Endothelial cell of umbilical vein (primary cell): ENCODE data around the gene STIM1. TPM values are rescaled to one million over a fixed set of nuclear protein-coding genes. Genes with fewer than 3 reads are reported as not detected.

ENCODE experiments used
- BruUV-seq: library from RNA; stranded (reverse); fragments of 400-500 nt; replicated peaks from 2 replicates; lab custom pipeline; 2021; lab: Mats Ljungman, UMichigan
- CTCF ChIA-PET: fragments of 300-600, 350-600 bp; sonication (Branson Sonifier 250); formaldehyde crosslinking; loops from one replicate; lab custom pipeline; 2021; ENCODE audit warnings: antibody characterized with exemption, inconsistent platforms; lab: Charles Lee
- POLR2A ChIA-PET: fragments of 300-600, 350-600 bp; sonication (Branson Sonifier 250); formaldehyde crosslinking; loops from one replicate; lab custom pipeline; 2021; ENCODE audit warnings: antibody characterized with exemption, inconsistent platforms; lab: Charles Lee
- DNase-seq: peaks from one replicate; pipeline ENCODE4 v3.0.0-alpha.2; 2011; ENCODE audit warnings: low read depth, low spot score
- FAIRE-seq: peaks from 2 replicates; lab custom pipeline; 2011; peaks lifted over from hg19 to GRCh38; lab: Jason Lieb, UNC
- H2AFZ ChIP-seq: 2 replicates; pipeline ENCODE4 v1.6.0; 2012; ENCODE audit warnings: low read depth, low read length, control low read depth, inconsistent platforms
- H3K27ac ChIP-seq: 2 replicates; pipeline ENCODE4 v1.5.1; 2011; ENCODE audit warnings: low read depth, mild to moderate bottlenecking, control low read depth, low read length, moderate library complexity; ENCODE audit not compliant: insufficient read depth
- H3K27me3 ChIP-seq, 2 experiments: 2 replicates each; pipeline versions ENCODE4 v1.6.0 to v1.6.1; 2011; ENCODE audit warnings: low read length in 2 of 2, mixed read lengths in 1 of 2; ENCODE audit not compliant: control insufficient read depth in 2 of 2, insufficient read depth in 2 of 2
- H3K36me3 ChIP-seq, 2 experiments: 2 replicates in 1 of 2; 3 replicates in 1 of 2; pipeline ENCODE4 v1.5.1; 2011; ENCODE audit warnings: low read length in 2 of 2, mild to moderate bottlenecking in 1 of 2, moderate library complexity in 1 of 2; ENCODE audit not compliant: control insufficient read depth in 2 of 2, insufficient read depth in 2 of 2; ENCODE audit errors: extremely low read depth in 1 of 2
- H3K4me1 ChIP-seq: 3 replicates; pipeline ENCODE4 v1.5.1; 2011; ENCODE audit warnings: mild to moderate bottlenecking, low read length; ENCODE audit not compliant: control insufficient read depth, insufficient read depth; ENCODE audit errors: extremely low read depth
- H3K4me2 ChIP-seq: 2 replicates; pipeline ENCODE4 v1.6.1; 2011; ENCODE audit warnings: low read length, control low read depth, mixed read lengths; ENCODE audit not compliant: insufficient read depth
- H3K4me3 ChIP-seq, 3 experiments: fragments of 200-600 bp in 1 of 3; sonication (generic), shearing (Covaris generic) in 1 of 3; replicated peaks in 1 of 3; 2 replicates each; pipeline ENCODE4 v1.5.1; 2011 to 2016; ENCODE audit warnings: control low read depth in 3 of 3, low read length in 3 of 3, mild to moderate bottlenecking in 2 of 3, inconsistent platforms in 1 of 3, low read depth in 1 of 3, moderate library complexity in 1 of 3; ENCODE audit not compliant: insufficient read depth in 1 of 3
- H3K79me2 ChIP-seq: 2 replicates; pipeline ENCODE4 v1.6.0; 2012; ENCODE audit warnings: low read length, inconsistent platforms; ENCODE audit not compliant: control insufficient read depth, insufficient read depth
- H3K9ac ChIP-seq: replicated peaks from 2 replicates; pipeline ENCODE3; 2011; ENCODE audit warnings: low read length, control low read depth; ENCODE audit not compliant: insufficient read depth; ENCODE audit errors: extremely low read depth
- H3K9me1 ChIP-seq: replicated peaks from 3 replicates; pipeline ENCODE4 v1.6.0; 2011; ENCODE audit warnings: mild to moderate bottlenecking, low read length; ENCODE audit not compliant: control insufficient read depth, insufficient read depth; ENCODE audit errors: extremely low read depth
- H3K9me3 ChIP-seq: replicated peaks from 2 replicates; pipeline ENCODE4 v1.5.1; 2012; ENCODE audit warnings: low read length, inconsistent platforms; ENCODE audit not compliant: control insufficient read depth, insufficient read depth
- H4K20me1 ChIP-seq: replicated peaks from 2 replicates; pipeline ENCODE3; 2011; ENCODE audit warnings: mild to moderate bottlenecking, low read length; ENCODE audit not compliant: control insufficient read depth, insufficient read depth; ENCODE audit errors: extremely low read depth
- CTCF ChIP-seq, 2 donors: IDR thresholded peaks; 1 replicate in 1 of 2; 2 replicates in 1 of 2; pipeline ENCODE4 v1.5.1; 2011; ENCODE audit warnings: low read length in 2 of 2, mild to moderate bottlenecking in 2 of 2, moderate library complexity in 2 of 2, control low read depth in 1 of 2, inconsistent platforms in 1 of 2, low read depth in 1 of 2; ENCODE audit not compliant: insufficient read depth in 1 of 2; ENCODE audit errors: extremely low read depth in 1 of 2
- EZH2 ChIP-seq: IDR thresholded peaks from 2 replicates; pipeline ENCODE4 v1.6.1; 2012; ENCODE audit warnings: borderline replicate concordance, low read depth, mild to moderate bottlenecking, moderate library complexity, low read length, inconsistent platforms; ENCODE audit not compliant: severe bottlenecking
- FOS ChIP-seq: IDR thresholded peaks from 2 replicates; pipeline ENCODE4 v1.6.1; 2011; ENCODE audit warnings: mild to moderate bottlenecking, low read length, moderate library complexity, borderline replicate concordance; ENCODE audit not compliant: insufficient read depth
- GATA2 ChIP-seq: IDR thresholded peaks from 2 replicates; pipeline ENCODE4 v1.7.0; 2011; ENCODE audit warnings: low read depth, mild to moderate bottlenecking, moderate library complexity, mixed read lengths, low read length; ENCODE audit not compliant: insufficient read length, insufficient read depth
- JUN ChIP-seq: IDR thresholded peaks from 2 replicates; pipeline ENCODE4 v1.6.1; 2011; ENCODE audit warnings: borderline replicate concordance, low read depth; ENCODE audit not compliant: insufficient read length, insufficient read depth
- MYC ChIP-seq: IDR thresholded peaks from one replicate; pipeline ENCODE4 v1.6.1; 2011; ENCODE audit warnings: mild to moderate bottlenecking, low read depth, low read length
- POLR2A ChIP-seq: IDR thresholded peaks from 2 replicates; pipeline ENCODE4 v1.6.1; 2012; ENCODE audit warnings: low read depth, mild to moderate bottlenecking, control low read depth, low read length
- POLR2AphosphoS5 ChIP-seq: IDR thresholded peaks from 2 replicates; pipeline ENCODE4 v1.6.1; 2012; ENCODE audit warnings: low read depth, mild to moderate bottlenecking, control low read depth, low read length, moderate library complexity; ENCODE audit not compliant: insufficient read depth
- dilution Hi-C: fragments of 300-500 bp; cut with MboI; formaldehyde crosslinking; loops from one replicate; pipeline ENCODE4 v1.15.0; 2019; ENCODE audit warnings: low sequenced_read_pairs; ENCODE audit not compliant: extremely low pct_ligation_motif_present
- intact Hi-C: fragments of 100-400 bp; cut with micrococcal nuclease; formaldehyde crosslinking; loops from one replicate; pipeline ENCODE4 v1.10.0; 2022
- polyA plus RNA-seq, 4 experiments: library from polyadenylated mRNA; depleted of rRNA in 3 of 4; stranded (reverse) in 3 of 4; unstranded in 1 of 4; fragments of >200 nt; gene quantifications; 2 replicates each; pipeline versions ENCODE4 v1.2.1 to v1.2.3, GENCODE V29; 2011 to 2012; ENCODE audit warnings: missing spikeins in 1 of 4
- total RNA-seq: library from RNA; stranded (reverse); gene quantifications from 2 replicates; pipeline ENCODE4 v1.2.3, GENCODE V29; 2021
- TF ChIP-seq, protein P1 (sequence below): IDR thresholded peaks from 2 replicates; pipeline ENCODE4 v1.6.1; 2011; ENCODE audit not compliant: insufficient read depth, insufficient read length

STIM1 gene
- total and polyA plus RNA-seq, 2 donors (not counting 3 experiments of a cell fraction or from before 2014, with no cell fraction given): 32.7 to 33.4 TPM

DNA sequence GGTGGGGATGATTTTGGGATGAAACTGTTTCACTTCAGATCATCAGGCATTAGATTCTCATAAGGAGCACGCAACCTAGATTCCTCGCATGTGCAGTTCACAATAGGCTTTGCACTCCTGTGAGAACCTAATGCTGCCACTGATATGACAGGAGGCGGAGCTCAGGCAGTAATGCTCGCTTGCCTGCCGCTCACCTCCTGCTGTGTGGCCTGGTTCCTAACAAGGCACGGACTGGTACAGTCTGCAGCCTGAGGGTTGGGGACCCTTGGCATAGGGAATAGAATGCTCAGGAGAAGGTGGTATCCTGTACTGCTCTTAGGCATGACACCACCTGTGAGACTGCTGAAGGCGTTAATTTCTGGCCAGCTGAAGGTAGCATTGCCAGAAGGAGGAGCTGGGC lies 47.0 kb downstream of the STIM1 start:
- dilution Hi-C loops (no loop called here), intact Hi-C loops (no loop called here)
- H3K79me2 ChIP-seq: peaks cover 2% of the 10 kb centered on the region
- no peaks in the 10 kb centered on the region for H3K9me1 ChIP-seq
- FAIRE-seq (no peak), DNase-seq (no peak)
- H3K4me3 ChIP-seq: no peak overlapping the region
- no peaks in the 10 kb centered on the region for H3K9me3 ChIP-seq
- H2AFZ ChIP-seq: no peak overlapping the region
- H3K9ac ChIP-seq: no peak overlapping the region
- H3K27ac ChIP-seq: no peak overlapping the region
- ChIA-PET CTCF (interaction anchor here (1.2 to 1.5 kb wide), 5 partner anchors 12 to 170 kb away, joined by 4 to 8 read pairs (median 4); partner anchors contain the start of gene STIM1), POLR2A (no interaction called here)
- no peak overlapping the region for H3K4me2 ChIP-seq
- H3K4me1 ChIP-seq: peaks cover 4% of the 10 kb centered on the region
- no peaks in the 10 kb centered on the region for H3K27me3 ChIP-seq
- TF ChIP-seq GATA2: no peak
- TF ChIP-seq, protein P1, sequence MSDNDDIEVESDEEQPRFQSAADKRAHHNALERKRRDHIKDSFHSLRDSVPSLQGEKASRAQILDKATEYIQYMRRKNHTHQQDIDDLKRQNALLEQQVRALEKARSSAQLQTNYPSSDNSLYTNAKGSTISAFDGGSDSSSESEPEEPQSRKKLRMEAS: no peak
- no peak for TF ChIP-seq CTCF (IDR thresholded peaks at IDR 0.05; ENCODE audit: extremely low read depth in 1 of 2, insufficient read depth in 1 of 2, low read depth in 1 of 2, low read length in 2 of 2)
- TF ChIP-seq EZH2: no peak
- no peak for TF ChIP-seq POLR2A
- no peak for TF ChIP-seq MYC
- no peak for TF ChIP-seq FOS
- TF ChIP-seq JUN: no peak
- TF ChIP-seq POLR2AphosphoS5: no peak
- no TSS peak for BruUV-seq
- H4K20me1 ChIP-seq: no peaks in the 10 kb centered on the region
- H3K36me3 ChIP-seq: no peaks in the 10 kb centered on the region
